Smooth muscle cell (in vitro differentiated cells): Measurements from ENCODE around the gene ORM2. TPM values are rescaled to one million over a fixed set of nuclear protein-coding genes. Genes with fewer than 3 reads are reported as not detected.

Source experiments
- DNase-seq: peaks from one replicate; lab custom pipeline; 2025; ENCODE audit not compliant: unreplicated experiment; lab: John Stamatoyannopoulos, UW
- H2AFZ ChIP-seq: fragments of 200-600 bp; sonication (generic); 2 replicates; pipeline ENCODE4 v1.6.0; 2016; ENCODE audit warnings: antibody characterized with exemption, low read depth, mild to moderate bottlenecking
- H3F3A ChIP-seq: fragments of 200-600 bp; sonication (generic); 2 replicates; pipeline ENCODE4 v1.6.0; 2017; ENCODE audit warnings: antibody characterized with exemption, low read depth
- H3K27ac ChIP-seq: fragments of 200-600 bp; sonication (generic); 2 replicates; pipeline ENCODE4 v1.5.1; 2016; ENCODE audit warnings: low read depth, mild to moderate bottlenecking
- H3K27me3 ChIP-seq: fragments of 200-600 bp; sonication (generic); 2 replicates; pipeline ENCODE4 v1.6.1; 2016; ENCODE audit warnings: low read depth, mild to moderate bottlenecking
- H3K36me3 ChIP-seq: fragments of 200-600 bp; sonication (generic); 2 replicates; pipeline ENCODE4 v1.5.1; 2016; ENCODE audit warnings: low read depth
- H3K4me1 ChIP-seq: fragments of 200-600 bp; sonication (generic); 2 replicates; pipeline ENCODE4 v1.5.1; 2016; ENCODE audit warnings: low read depth
- H3K4me2 ChIP-seq: fragments of 200-600 bp; sonication (generic); 2 replicates; pipeline ENCODE4 v1.6.0; 2016; ENCODE audit warnings: mild to moderate bottlenecking
- H3K4me3 ChIP-seq: fragments of 200-600 bp; sonication (generic); 2 replicates; pipeline ENCODE4 v1.5.1; 2016; ENCODE audit warnings: mild to moderate bottlenecking
- H3K79me2 ChIP-seq: fragments of 200-600 bp; sonication (generic); 2 replicates; pipeline ENCODE4 v1.6.0; 2016; ENCODE audit warnings: low read depth, mild to moderate bottlenecking
- H3K9ac ChIP-seq: fragments of 200-600 bp; sonication (generic); 2 replicates; pipeline ENCODE4 v1.6.0; 2016; ENCODE audit warnings: low read depth
- H3K9me3 ChIP-seq: fragments of 200-600 bp; sonication (generic); replicated peaks from 2 replicates; pipeline ENCODE4 v1.5.1; 2016; ENCODE audit warnings: low read depth
- H4K20me1 ChIP-seq: fragments of 200-600 bp; sonication (generic); 2 replicates; pipeline ENCODE4 v1.6.0; 2016; ENCODE audit warnings: low read depth
- CTCF ChIP-seq: fragments of 200-600 bp; sonication (generic); IDR thresholded peaks from 2 replicates; pipeline ENCODE4 v1.5.1; 2017; ENCODE audit warnings: borderline replicate concordance, mild to moderate bottlenecking, antibody characterized with exemption; ENCODE audit not compliant: insufficient read depth, poor library complexity, severe bottlenecking
- WGBS: methylation state at CpG from one replicate; pipeline ENCODE4 v1.1.7; 2016; ENCODE audit warnings: low lambda C conversion rate; 5-methylcytosine and 5-hydroxymethylcytosine counted together
- polyA plus RNA-seq: library from polyadenylated mRNA; unstranded; fragments of >200 nt; fragmentation: Nextera tagmentation; extraction: Ambion mirVana; gene quantifications from 2 replicates; pipeline ENCODE4 v1.2.1, GENCODE V29; 2016
- total RNA-seq: library from RNA; depleted of rRNA; stranded (reverse); fragments of >200 nt; gene quantifications from 2 replicates; pipeline ENCODE4 v1.2.3, GENCODE V29; 2014

Gene ORM2
- total and polyA plus RNA-seq, 2 experiments from 2014 or later, result not detected

- DNase-seq, result no peak
- no peak overlapping the region for H3K9ac ChIP-seq
- 96% methylated on average over 22 of the region's 22 CpGs for WGBS
Measured at GRCh38 chr9:114310471-114311450, 18.9 kb upstream of the ORM2 start.

GRCh38 chr9:114311571-114312512 is 17.8 kb upstream of the ORM2 start:
- Histone ChIP-seq H3K36me3 (no peaks in the 10 kb centered on the region), H4K20me1 (no peaks in the 10 kb centered on the region), H3K27me3 (no peaks in the 10 kb centered on the region), H3K9ac (no peak overlapping the region), H3K4me3 (no peak overlapping the region), H2AFZ (no peak overlapping the region), H3F3A (no peaks in the 10 kb centered on the region), H3K27ac (no peak overlapping the region), H3K4me1 (no peaks in the 10 kb centered on the region), H3K79me2 (no peaks in the 10 kb centered on the region), H3K9me3 (no peaks in the 10 kb centered on the region), H3K4me2 (no peak overlapping the region)
- 96% methylated on average over 28 of the region's 28 CpGs for WGBS
- TF ChIP-seq CTCF, result no peak
- no peak for DNase-seq

More at GRCh38 chr9:114310471-114311450, 18.9 kb upstream of the ORM2 start:
- no peaks in the 10 kb centered on the region for H3F3A ChIP-seq
- no peak overlapping the region for H2AFZ ChIP-seq
- H3K27ac ChIP-seq, result no peak overlapping the region
- H3K9me3 ChIP-seq, result no peaks in the 10 kb centered on the region
- H3K36me3 ChIP-seq, result no peaks in the 10 kb centered on the region
- H3K79me2 ChIP-seq, result no peaks in the 10 kb centered on the region
- no peaks in the 10 kb centered on the region for H3K27me3 ChIP-seq
- H3K4me1 ChIP-seq, result no peaks in the 10 kb centered on the region
- H4K20me1 ChIP-seq, result no peaks in the 10 kb centered on the region
- no peak for TF ChIP-seq CTCF
- H3K4me3 ChIP-seq, result no peak overlapping the region
- no peak overlapping the region for H3K4me2 ChIP-seq

- 94% methylated on average over 8 of the region's 8 CpGs for WGBS
- no peak overlapping the region for H3K9ac ChIP-seq
Measured at GRCh38 chr9:114312513-114312875, 17.2 kb upstream of the ORM2 start.

More at GRCh38 chr9:114312513-114312875, 17.2 kb upstream of the ORM2 start:
- no peaks in the 10 kb centered on the region for H3K9me3 ChIP-seq
- no peak overlapping the region for H2AFZ ChIP-seq
- TF ChIP-seq CTCF, result no peak
- no peaks in the 10 kb centered on the region for H3F3A ChIP-seq
- no peak overlapping the region for H3K4me2 ChIP-seq
- H3K36me3 ChIP-seq, result no peaks in the 10 kb centered on the region
- H3K4me3 ChIP-seq, result no peak overlapping the region
- DNase-seq, result no peak
- H3K27me3 ChIP-seq, result no peaks in the 10 kb centered on the region
- no peaks in the 10 kb centered on the region for H4K20me1 ChIP-seq
- no peak overlapping the region for H3K27ac ChIP-seq
- no peaks in the 10 kb centered on the region for H3K79me2 ChIP-seq
- no peaks in the 10 kb centered on the region for H3K4me1 ChIP-seq
